HL-60 (cell line): Measurements from ENCODE around the gene LRRC8A.

Experiments used
- DNase-seq, 2 experiments: peaks; one replicate each; pipeline ENCODE4 v3.0.0-alpha.2; 2010 to 2020; ENCODE audit warnings: low read depth in 1 of 2, low spot score in 1 of 2
- H3K27ac ChIP-seq: fragments of 250-450 bp; sonication (Bioruptor Pico); replicated peaks from 2 replicates; pipeline ENCODE4 v1.5.1; 2020; ENCODE audit warnings: mild to moderate bottlenecking, moderate library complexity
- H3K27me3 ChIP-seq: fragments of 250-450 bp; sonication (Bioruptor Pico); 2 replicates; pipeline ENCODE4 v1.5.1; 2021; ENCODE audit warnings: mild to moderate bottlenecking, moderate library complexity; ENCODE audit not compliant: insufficient read depth, poor library complexity, severe bottlenecking
- H3K4me3 ChIP-seq: replicated peaks from 2 replicates; pipeline ENCODE4 v1.5.1; 2011; ENCODE audit warnings: mild to moderate bottlenecking, control low read depth, low read length; ENCODE audit not compliant: insufficient read depth
- GABPA ChIP-seq: IDR thresholded peaks from 2 replicates; pipeline ENCODE4 v1.6.1; 2012; ENCODE audit warnings: low read depth
- POLR2AphosphoS5 ChIP-seq: IDR thresholded peaks from 2 replicates; pipeline ENCODE4 v1.6.1; 2012; ENCODE audit warnings: low read depth
- SPI1 ChIP-seq: IDR thresholded peaks from 2 replicates; pipeline ENCODE4 v1.6.1; 2012; ENCODE audit warnings: low read depth, mild to moderate bottlenecking, borderline replicate concordance
- TF ChIP-seq, protein P1 (sequence below): IDR thresholded peaks from 2 replicates; pipeline ENCODE4 v1.6.1; 2012; ENCODE audit warnings: low read depth; ENCODE audit not compliant: insufficient replicate concordance
- TF ChIP-seq, protein P2 (sequence below): IDR thresholded peaks from one replicate; pipeline ENCODE4 v1.5.1; 2011; ENCODE audit warnings: low read length, control low read depth, inconsistent platforms; ENCODE audit not compliant: insufficient read depth

Gene LRRC8A

GRCh38 chr9:128894764-128895163, 12.8 kb downstream of the LRRC8A start:
- TF ChIP-seq, protein P1, sequence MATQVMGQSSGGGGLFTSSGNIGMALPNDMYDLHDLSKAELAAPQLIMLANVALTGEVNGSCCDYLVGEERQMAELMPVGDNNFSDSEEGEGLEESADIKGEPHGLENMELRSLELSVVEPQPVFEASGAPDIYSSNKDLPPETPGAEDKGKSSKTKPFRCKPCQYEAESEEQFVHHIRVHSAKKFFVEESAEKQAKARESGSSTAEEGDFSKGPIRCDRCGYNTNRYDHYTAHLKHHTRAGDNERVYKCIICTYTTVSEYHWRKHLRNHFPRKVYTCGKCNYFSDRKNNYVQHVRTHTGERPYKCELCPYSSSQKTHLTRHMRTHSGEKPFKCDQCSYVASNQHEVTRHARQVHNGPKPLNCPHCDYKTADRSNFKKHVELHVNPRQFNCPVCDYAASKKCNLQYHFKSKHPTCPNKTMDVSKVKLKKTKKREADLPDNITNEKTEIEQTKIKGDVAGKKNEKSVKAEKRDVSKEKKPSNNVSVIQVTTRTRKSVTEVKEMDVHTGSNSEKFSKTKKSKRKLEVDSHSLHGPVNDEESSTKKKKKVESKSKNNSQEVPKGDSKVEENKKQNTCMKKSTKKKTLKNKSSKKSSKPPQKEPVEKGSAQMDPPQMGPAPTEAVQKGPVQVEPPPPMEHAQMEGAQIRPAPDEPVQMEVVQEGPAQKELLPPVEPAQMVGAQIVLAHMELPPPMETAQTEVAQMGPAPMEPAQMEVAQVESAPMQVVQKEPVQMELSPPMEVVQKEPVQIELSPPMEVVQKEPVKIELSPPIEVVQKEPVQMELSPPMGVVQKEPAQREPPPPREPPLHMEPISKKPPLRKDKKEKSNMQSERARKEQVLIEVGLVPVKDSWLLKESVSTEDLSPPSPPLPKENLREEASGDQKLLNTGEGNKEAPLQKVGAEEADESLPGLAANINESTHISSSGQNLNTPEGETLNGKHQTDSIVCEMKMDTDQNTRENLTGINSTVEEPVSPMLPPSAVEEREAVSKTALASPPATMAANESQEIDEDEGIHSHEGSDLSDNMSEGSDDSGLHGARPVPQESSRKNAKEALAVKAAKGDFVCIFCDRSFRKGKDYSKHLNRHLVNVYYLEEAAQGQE, result no peak
- TF ChIP-seq SPI1 (no peak), POLR2AphosphoS5 (no peak), GABPA (no peak)
- TF ChIP-seq, protein P2, sequence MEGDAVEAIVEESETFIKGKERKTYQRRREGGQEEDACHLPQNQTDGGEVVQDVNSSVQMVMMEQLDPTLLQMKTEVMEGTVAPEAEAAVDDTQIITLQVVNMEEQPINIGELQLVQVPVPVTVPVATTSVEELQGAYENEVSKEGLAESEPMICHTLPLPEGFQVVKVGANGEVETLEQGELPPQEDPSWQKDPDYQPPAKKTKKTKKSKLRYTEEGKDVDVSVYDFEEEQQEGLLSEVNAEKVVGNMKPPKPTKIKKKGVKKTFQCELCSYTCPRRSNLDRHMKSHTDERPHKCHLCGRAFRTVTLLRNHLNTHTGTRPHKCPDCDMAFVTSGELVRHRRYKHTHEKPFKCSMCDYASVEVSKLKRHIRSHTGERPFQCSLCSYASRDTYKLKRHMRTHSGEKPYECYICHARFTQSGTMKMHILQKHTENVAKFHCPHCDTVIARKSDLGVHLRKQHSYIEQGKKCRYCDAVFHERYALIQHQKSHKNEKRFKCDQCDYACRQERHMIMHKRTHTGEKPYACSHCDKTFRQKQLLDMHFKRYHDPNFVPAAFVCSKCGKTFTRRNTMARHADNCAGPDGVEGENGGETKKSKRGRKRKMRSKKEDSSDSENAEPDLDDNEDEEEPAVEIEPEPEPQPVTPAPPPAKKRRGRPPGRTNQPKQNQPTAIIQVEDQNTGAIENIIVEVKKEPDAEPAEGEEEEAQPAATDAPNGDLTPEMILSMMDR, result no peak
- no peak overlapping the region for H3K27ac ChIP-seq
- no peak for DNase-seq

GRCh38 chr9:128895556-128895955, 13.6 kb downstream of the LRRC8A start:
- TF ChIP-seq, protein P2, result no peak
- no peak for TF ChIP-seq SPI1
- TF ChIP-seq, protein P1, result no peak
- Histone ChIP-seq H3K4me3 (no peak overlapping the region), H3K27me3 (no peaks in the 10 kb centered on the region), H3K27ac (no peak overlapping the region)
- no peak for DNase-seq

More at GRCh38 chr9:128894764-128895163, 12.8 kb downstream of the LRRC8A start:
- no peak overlapping the region for H3K4me3 ChIP-seq
- no peaks in the 10 kb centered on the region for H3K27me3 ChIP-seq

GRCh38 chr9:128898382-128898781, 16.4 kb downstream of the LRRC8A start:
- TF ChIP-seq, protein P1, result no peak
- no peak for TF ChIP-seq SPI1
- no peak for TF ChIP-seq GABPA
- TF ChIP-seq POLR2AphosphoS5, result no peak
- TF ChIP-seq, protein P2, result no peak
- DNase-seq, result no peak
- Histone ChIP-seq H3K27ac (peak overlapping the region; percentile 53; the same call in 1 of the 2 replicates), H3K4me3 (no peak overlapping the region), H3K27me3 (no peaks in the 10 kb centered on the region)
